GM23248 (cell line): ENCODE results near the gene XXYLT1. TPM values are rescaled to one million over a fixed set of nuclear protein-coding genes. Genes with fewer than 3 reads are reported as not detected.

Source experiments
- DNase-seq: peaks from one replicate; pipeline ENCODE4 v3.0.0-alpha.2; 2015
- H2AFZ ChIP-seq: fragments of 200-600 bp; sonication (generic); 2 replicates; pipeline ENCODE4 v1.6.1; 2016; ENCODE audit warnings: antibody characterized with exemption
- H3F3A ChIP-seq: fragments of 200-600 bp; sonication (generic); 2 replicates; pipeline ENCODE4 v1.6.1; 2016; ENCODE audit warnings: mild to moderate bottlenecking, antibody characterized with exemption, mixed run types; ENCODE audit not compliant: insufficient read depth
- H3K27ac ChIP-seq: fragments of 200-600 bp; sonication (generic); 2 replicates; pipeline ENCODE4 v1.5.1; 2016; ENCODE audit warnings: mild to moderate bottlenecking
- H3K27me3 ChIP-seq: fragments of 200-600 bp; sonication (generic); replicated peaks from 2 replicates; pipeline ENCODE4 v1.6.1; 2016; ENCODE audit warnings: mild to moderate bottlenecking; ENCODE audit not compliant: insufficient read depth
- H3K36me3 ChIP-seq: fragments of 200-600 bp; sonication (generic); 2 replicates; pipeline ENCODE4 v1.6.1; 2016; ENCODE audit warnings: low read depth, mild to moderate bottlenecking
- H3K4me1 ChIP-seq: fragments of 200-600 bp; sonication (generic); 2 replicates; pipeline ENCODE4 v1.6.1; 2016; ENCODE audit warnings: mild to moderate bottlenecking; ENCODE audit not compliant: insufficient read depth
- H3K4me2 ChIP-seq: fragments of 200-600 bp; sonication (generic); one replicate; pipeline ENCODE4 v1.6.1; 2016; ENCODE audit warnings: mild to moderate bottlenecking; ENCODE audit not compliant: unreplicated experiment
- H3K4me3 ChIP-seq: fragments of 200-600 bp; sonication (generic); 2 replicates; pipeline ENCODE4 v1.5.1; 2016; ENCODE audit warnings: mild to moderate bottlenecking
- H3K79me2 ChIP-seq: fragments of 200-600 bp; sonication (generic); 2 replicates; pipeline ENCODE4 v1.6.1; 2016; ENCODE audit warnings: mild to moderate bottlenecking; ENCODE audit not compliant: insufficient read depth
- H3K9ac ChIP-seq: fragments of 200-600 bp; sonication (generic); 2 replicates; pipeline ENCODE4 v1.6.1; 2016; ENCODE audit warnings: mild to moderate bottlenecking
- H3K9me2 ChIP-seq: fragments of 200-600 bp; sonication (generic); 2 replicates; pipeline ENCODE4 v1.6.1; 2016; ENCODE audit warnings: mixed run types, mild to moderate bottlenecking, moderate library complexity; ENCODE audit not compliant: insufficient read depth
- H3K9me3 ChIP-seq: fragments of 200-600 bp; sonication (generic); one replicate; pipeline ENCODE4 v1.6.1; 2017; ENCODE audit warnings: low read depth
- H4K20me1 ChIP-seq: fragments of 200-600 bp; sonication (generic); 2 replicates; pipeline ENCODE4 v1.6.0; 2016; ENCODE audit not compliant: insufficient read depth
- EZH2 ChIP-seq: fragments of 200-600 bp; sonication (generic); IDR thresholded peaks from 2 replicates; pipeline ENCODE4 v1.6.1; 2018; ENCODE audit warnings: antibody characterized with exemption, mild to moderate bottlenecking; ENCODE audit not compliant: insufficient read depth, poor library complexity, severe bottlenecking
- EZH2phosphoT487 ChIP-seq: fragments of 200-600 bp; sonication (generic); IDR thresholded peaks from 2 replicates; pipeline ENCODE4 v1.6.1; 2018; ENCODE audit warnings: antibody characterized with exemption, moderate library complexity, mild to moderate bottlenecking, low read depth; ENCODE audit not compliant: insufficient read depth
- whole genome bisulfite sequencing, 2 experiments: methylation state at CpG; one replicate each; pipeline ENCODE4 v1.1.6; 2015 to 2017; ENCODE audit warnings: low lambda C conversion rate in 2 of 2, low coverage in 1 of 2; ENCODE audit errors: missing lambda C conversion rate in 2 of 2; 5-methylcytosine and 5-hydroxymethylcytosine counted together
- in situ Hi-C: fragments of 300-500 bp; cut with MboI; formaldehyde crosslinking; loops from 2 replicates; pipeline ENCODE4 v1.15.0; 2020
- polyA plus RNA-seq: library from polyadenylated mRNA; unstranded; fragments of >200 nt; fragmentation: Nextera tagmentation; extraction: Ambion mirVana; gene quantifications from 2 replicates; pipeline ENCODE4 v1.2.1, GENCODE V29; 2016
- total RNA-seq: library from RNA; depleted of rRNA; stranded (reverse); fragments of >200 nt; shearing (Covaris generic); gene quantifications from 2 replicates; pipeline ENCODE4 v1.2.3, GENCODE V29; 2014

Gene XXYLT1
- total and polyA plus RNA-seq, 2 experiments from 2014 or later: 22.8 to 44.7 TPM

DNA sequence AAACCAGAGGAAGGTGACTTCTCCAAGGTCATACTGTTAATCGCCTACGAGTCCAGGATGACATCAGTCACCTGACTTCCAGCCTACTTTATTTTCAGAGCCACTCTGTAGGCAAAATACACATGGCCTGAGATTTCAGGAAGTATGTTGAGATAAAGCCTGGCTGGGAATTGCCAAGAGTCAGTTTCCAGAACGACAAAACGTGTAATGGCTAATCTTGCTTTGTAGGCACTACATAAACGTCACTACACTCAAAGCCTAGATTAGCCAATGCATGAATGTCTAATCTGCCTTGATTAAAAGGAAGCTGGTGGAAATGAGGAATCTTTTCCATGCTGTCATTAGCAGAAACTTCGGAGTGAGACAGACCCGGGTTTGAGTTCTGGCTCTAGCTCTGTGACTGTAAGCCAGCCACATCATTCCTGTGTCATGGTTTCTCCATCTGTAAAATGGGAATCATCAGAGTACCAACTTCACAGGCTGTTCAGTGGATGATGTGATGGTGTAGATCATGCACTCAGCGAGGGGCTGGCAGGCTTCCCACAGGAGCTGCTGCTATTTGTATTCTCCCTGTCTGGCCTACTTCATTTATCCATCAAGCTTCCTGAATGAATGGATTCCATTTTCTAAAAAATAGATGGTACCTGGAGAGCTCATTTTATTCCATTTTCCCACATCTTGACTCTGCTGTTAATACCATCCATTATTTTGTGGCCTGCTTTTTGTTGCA, 241.9 kb downstream of the XXYLT1 start:
- Histone ChIP-seq H3K4me3 (no peak overlapping the region), H3K9me2 (no peaks in the 10 kb centered on the region), H3K36me3 (no peaks in the 10 kb centered on the region), H3K9ac (no peak overlapping the region), H3K9me3 (no peaks in the 10 kb centered on the region), H3K27me3 (no peaks in the 10 kb centered on the region), H3K79me2 (no peaks in the 10 kb centered on the region), H3K4me2 (no peak overlapping the region), H3F3A (no peaks in the 10 kb centered on the region), H4K20me1 (no peaks in the 10 kb centered on the region), H3K27ac (no peak overlapping the region), H3K4me1 (no peaks in the 10 kb centered on the region), H2AFZ (no peak overlapping the region)
- no peak for DNase-seq
- TF ChIP-seq EZH2: no peak
- no peak for TF ChIP-seq EZH2phosphoT487
- 61 to 62% methylated on average over 8 of the region's 8 CpGs for WGBS, 2 experiments
- in situ Hi-C loops: no loop called here

GRCh38 chr3:195025884-195026200, 245.1 kb downstream of the XXYLT1 start:
- H3K9ac ChIP-seq: no peak overlapping the region
- H3K36me3 ChIP-seq: no peaks in the 10 kb centered on the region
- no peak overlapping the region for H2AFZ ChIP-seq
- no peak overlapping the region for H3K27ac ChIP-seq
- TF ChIP-seq EZH2phosphoT487 (no peak), EZH2 (no peak)
- no peaks in the 10 kb centered on the region for H3K79me2 ChIP-seq
- WGBS, 2 experiments: 49 to 64% methylated on average over 3 to 4 of the region's 4 CpGs
- H3K9me2 ChIP-seq: no peaks in the 10 kb centered on the region
- in situ Hi-C loops: no loop called here
- no peak for DNase-seq
- H4K20me1 ChIP-seq: no peaks in the 10 kb centered on the region
- H3K4me1 ChIP-seq: no peaks in the 10 kb centered on the region
- no peaks in the 10 kb centered on the region for H3K9me3 ChIP-seq
- no peak overlapping the region for H3K4me3 ChIP-seq
- no peak overlapping the region for H3K4me2 ChIP-seq
- 0 out of 2 replicates have a peak, but pooled peaks cover 7% of the 10 kb centered on the region for H3K27me3 ChIP-seq
- H3F3A ChIP-seq: no peaks in the 10 kb centered on the region

GRCh38 chr3:195025056-195025883, 245.7 kb downstream of the XXYLT1 start:
- H3F3A ChIP-seq: no peaks in the 10 kb centered on the region
- no peaks in the 10 kb centered on the region for H3K9me2 ChIP-seq
- no peak overlapping the region for H3K9ac ChIP-seq
- no peak overlapping the region for H2AFZ ChIP-seq
- H3K4me1 ChIP-seq: no peaks in the 10 kb centered on the region
- H4K20me1 ChIP-seq: no peaks in the 10 kb centered on the region
- no peak overlapping the region for H3K4me3 ChIP-seq
- DNase-seq: no peak
- H3K79me2 ChIP-seq: no peaks in the 10 kb centered on the region
- peaks cover 12% of the 10 kb centered on the region for H3K27me3 ChIP-seq
- TF ChIP-seq EZH2 (no peak), EZH2phosphoT487 (no peak)
- H3K27ac ChIP-seq: no peak overlapping the region
- H3K9me3 ChIP-seq: no peaks in the 10 kb centered on the region
- no peaks in the 10 kb centered on the region for H3K36me3 ChIP-seq
- in situ Hi-C loops: no loop called here
- WGBS, 2 experiments: 57 to 59% methylated on average over 17 of the region's 17 CpGs
- H3K4me2 ChIP-seq: no peak overlapping the region

- H3K4me2 ChIP-seq: no peak overlapping the region
- H3K9ac ChIP-seq: no peak overlapping the region
- H3K9me3 ChIP-seq: no peaks in the 10 kb centered on the region
- no peaks in the 10 kb centered on the region for H3K9me2 ChIP-seq
- H3K27me3 ChIP-seq: peaks cover 21% of the 10 kb centered on the region
- TF ChIP-seq EZH2 (no peak), EZH2phosphoT487 (no peak)
- H3K4me3 ChIP-seq: no peak overlapping the region
- no peaks in the 10 kb centered on the region for H3K36me3 ChIP-seq
- no peak overlapping the region for H3K27ac ChIP-seq
- no peaks in the 10 kb centered on the region for H4K20me1 ChIP-seq
- no peaks in the 10 kb centered on the region for H3K4me1 ChIP-seq
- H3F3A ChIP-seq: no peaks in the 10 kb centered on the region
- no peaks in the 10 kb centered on the region for H3K79me2 ChIP-seq
- 86 to 88% methylated on average over 11 of the region's 11 CpGs for WGBS, 2 experiments
- in situ Hi-C loops: no loop called here
- no peak for DNase-seq
- no peak overlapping the region for H2AFZ ChIP-seq
These were observed 247.0 kb downstream of the XXYLT1 start for GRCh38 chr3:195023989-195024388.
